SK-N-SH (cell line): ENCODE data around the gene ANKRD65.

ENCODE experiments used
- CHD2 ChIP-seq: fragments of 150-350 bp; IDR thresholded peaks from 2 replicates; pipeline ENCODE4 v1.6.1; 2018; ENCODE audit warnings: low read length; ENCODE audit not compliant: partially characterized antibody
- CTCF ChIP-seq: fragments of 200-600 bp; sonication (generic); IDR thresholded peaks from 2 replicates; pipeline ENCODE4 v1.6.1; 2017; ENCODE audit warnings: antibody characterized with exemption, mild to moderate bottlenecking, moderate library complexity
- EP300 ChIP-seq, 2 experiments: IDR thresholded peaks; 2 replicates each; pipeline versions ENCODE4 v1.4.0 to v1.6.1; 2012; ENCODE audit warnings: borderline replicate concordance in 1 of 2, low read depth in 1 of 2, low read length in 1 of 2
- EZH2phosphoT487 ChIP-seq: fragments of 200-600 bp; sonication (generic); IDR thresholded peaks from 2 replicates; pipeline ENCODE4 v1.6.1; 2017; ENCODE audit warnings: low read depth, mixed run types, mild to moderate bottlenecking, antibody characterized with exemption, moderate library complexity, borderline replicate concordance
- GATA2 ChIP-seq: sonication (generic); formaldehyde crosslinking; IDR thresholded peaks from 2 replicates; pipeline ENCODE4 v1.5.0; 2020; ENCODE audit warnings: mild to moderate bottlenecking, missing genetic modification reagents
- MAX ChIP-seq: IDR thresholded peaks from 2 replicates; pipeline ENCODE4 v1.4.0; 2012; ENCODE audit warnings: low read depth
- POLR2AphosphoS5 ChIP-seq: IDR thresholded peaks from 2 replicates; pipeline ENCODE4 v1.6.1; 2012; ENCODE audit warnings: low read depth, low read length
- RCOR1 ChIP-seq: fragments of 150-350 bp; IDR thresholded peaks from 2 replicates; pipeline ENCODE4 v1.6.1; 2017; ENCODE audit warnings: antibody characterized with exemption, low read length
- REST ChIP-seq: IDR thresholded peaks from 2 replicates; pipeline ENCODE4 v1.6.1; 2012; ENCODE audit warnings: mild to moderate bottlenecking, low read depth, low read length, moderate library complexity
- RXRA ChIP-seq: IDR thresholded peaks from 2 replicates; pipeline ENCODE4 v1.4.0; 2012; ENCODE audit warnings: low read depth, mild to moderate bottlenecking, borderline replicate concordance
- TCF12 ChIP-seq: IDR thresholded peaks from 2 replicates; pipeline ENCODE4 v1.4.0; 2012
- YY1 ChIP-seq: IDR thresholded peaks from 2 replicates; pipeline ENCODE4 v1.4.0; 2012; ENCODE audit warnings: low read depth, mild to moderate bottlenecking

GRCh38 chr1:1420654-1421141 lies 378 bp downstream of the ANKRD65 start:
- TF ChIP-seq EP300 (IDR thresholded peaks at IDR 0.05; ENCODE audit: borderline replicate concordance in 1 of 2, low read depth in 1 of 2, low read length in 1 of 2) (no peak), REST (no peak), GATA2 (no peak), CHD2 (no peak), RXRA (no peak), CTCF (no peak), MAX (no peak), RCOR1 (no peak), YY1 (no peak), TCF12 (no peak), EZH2phosphoT487 (no peak), POLR2AphosphoS5 (no peak)
